HEK293T (cell line): ENCODE measurements around the gene APEX1.

Source experiments
- ARNT ChIP-seq: fragments of 450-650 bp; IDR thresholded peaks from 2 replicates; pipeline ENCODE4 v1.6.1; 2017; ENCODE audit warnings: mild to moderate bottlenecking
- L3MBTL2 ChIP-seq: fragments of 450-650 bp; conservative IDR thresholded peaks from 2 replicates; pipeline ENCODE4 v1.6.1; 2016; ENCODE audit warnings: mild to moderate bottlenecking
- NFRKB ChIP-seq: fragments of 450-650 bp; IDR thresholded peaks from 2 replicates; pipeline ENCODE4 v1.6.1; 2016; ENCODE audit warnings: mild to moderate bottlenecking, moderate library complexity
- SP1 ChIP-seq: fragments of 450-650 bp; IDR thresholded peaks from 2 replicates; pipeline ENCODE4 v1.6.1; 2017
- TARDBP ChIP-seq: fragments of 450-650 bp; IDR thresholded peaks from 2 replicates; pipeline ENCODE4 v1.6.1; 2016

GRCh38 chr14:20498622-20499021 lies 43.6 kb downstream of the APEX1 start:
- TF ChIP-seq SP1, result no peak
- no peak for TF ChIP-seq TARDBP
- TF ChIP-seq NFRKB, result no peak
- TF ChIP-seq ARNT, result no peak
- no peak for TF ChIP-seq L3MBTL2
